Thyroid gland (tissue), 4 donors: ENCODE results near the gene CLSTN2.

ENCODE experiments used
- POLR2A ChIP-seq, 2 donors: fragments of 450-650 bp; IDR thresholded peaks; one replicate each; pipeline ENCODE4 v1.6.1; 2017; ENCODE audit warnings: antibody characterized with exemption in 2 of 2, mild to moderate bottlenecking in 2 of 2, moderate library complexity in 1 of 2
- TF ChIP-seq, protein P1 (sequence below), 6 experiments: fragments of 200-600 bp in 3 of 6; fragments of 450-650 bp in 3 of 6; sonication (generic) in 3 of 6; IDR thresholded peaks; one replicate each; pipeline ENCODE4 v1.5.1; 2016 to 2019; ENCODE audit warnings: antibody characterized with exemption in 6 of 6, mild to moderate bottlenecking in 2 of 6, inconsistent platforms in 1 of 6, moderate library complexity in 1 of 6

DNA sequence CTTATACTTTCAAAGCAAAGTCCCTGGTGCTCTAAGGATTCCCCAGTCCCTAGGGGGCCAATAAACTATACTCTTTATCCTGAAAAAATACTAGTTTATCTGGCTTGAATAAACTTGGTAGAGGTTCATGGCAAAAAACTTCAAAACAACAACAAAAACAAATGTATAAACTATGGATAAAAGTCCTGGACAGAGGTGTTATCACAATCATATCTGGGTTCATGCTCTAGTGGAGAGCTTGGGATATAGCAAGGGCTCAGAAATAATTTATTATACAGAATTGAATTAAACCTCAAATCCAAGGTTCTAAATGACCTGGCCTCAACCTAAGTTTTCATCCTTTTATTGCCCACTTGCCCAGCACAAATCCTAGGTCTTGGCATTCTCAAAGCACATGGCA lies 644.3 kb downstream of the CLSTN2 start:
- TF ChIP-seq POLR2A (IDR thresholded peaks at IDR 0.05), result no peak
- TF ChIP-seq, protein P1, sequence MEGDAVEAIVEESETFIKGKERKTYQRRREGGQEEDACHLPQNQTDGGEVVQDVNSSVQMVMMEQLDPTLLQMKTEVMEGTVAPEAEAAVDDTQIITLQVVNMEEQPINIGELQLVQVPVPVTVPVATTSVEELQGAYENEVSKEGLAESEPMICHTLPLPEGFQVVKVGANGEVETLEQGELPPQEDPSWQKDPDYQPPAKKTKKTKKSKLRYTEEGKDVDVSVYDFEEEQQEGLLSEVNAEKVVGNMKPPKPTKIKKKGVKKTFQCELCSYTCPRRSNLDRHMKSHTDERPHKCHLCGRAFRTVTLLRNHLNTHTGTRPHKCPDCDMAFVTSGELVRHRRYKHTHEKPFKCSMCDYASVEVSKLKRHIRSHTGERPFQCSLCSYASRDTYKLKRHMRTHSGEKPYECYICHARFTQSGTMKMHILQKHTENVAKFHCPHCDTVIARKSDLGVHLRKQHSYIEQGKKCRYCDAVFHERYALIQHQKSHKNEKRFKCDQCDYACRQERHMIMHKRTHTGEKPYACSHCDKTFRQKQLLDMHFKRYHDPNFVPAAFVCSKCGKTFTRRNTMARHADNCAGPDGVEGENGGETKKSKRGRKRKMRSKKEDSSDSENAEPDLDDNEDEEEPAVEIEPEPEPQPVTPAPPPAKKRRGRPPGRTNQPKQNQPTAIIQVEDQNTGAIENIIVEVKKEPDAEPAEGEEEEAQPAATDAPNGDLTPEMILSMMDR (IDR thresholded peaks at IDR 0.05), result no peak
